Stimulated activated CD4-positive, alpha-beta T cell treated with anti-CD3 and anti-CD28 coated beads, Interleukin-1b, Interleukin-23, amount 100 ng/mL, for 24 hours (primary cell): ENCODE results near the gene SOX18.
A peak's percentile ranks its signal among the peaks of the same experiment; 100 is the strongest.

Experiments used
- DNase-seq, 4 experiments: peaks; one replicate each; pipeline ENCODE4 v3.0.0-alpha.2; 2020; ENCODE audit warnings: low read depth in 4 of 4, low spot score in 1 of 4

SOX18 gene

GRCh38 chr20:64069209-64069613, 19.8 kb upstream of the SOX18 start:
- no peak for DNase-seq

- DNase-seq = no peak
Observed at GRCh38 chr20:64068386-64069208, 19.2 kb upstream of the SOX18 start.

GRCh38 chr20:64067733-64068307, 18.4 kb upstream of the SOX18 start:
- no peak for DNase-seq

DNA sequence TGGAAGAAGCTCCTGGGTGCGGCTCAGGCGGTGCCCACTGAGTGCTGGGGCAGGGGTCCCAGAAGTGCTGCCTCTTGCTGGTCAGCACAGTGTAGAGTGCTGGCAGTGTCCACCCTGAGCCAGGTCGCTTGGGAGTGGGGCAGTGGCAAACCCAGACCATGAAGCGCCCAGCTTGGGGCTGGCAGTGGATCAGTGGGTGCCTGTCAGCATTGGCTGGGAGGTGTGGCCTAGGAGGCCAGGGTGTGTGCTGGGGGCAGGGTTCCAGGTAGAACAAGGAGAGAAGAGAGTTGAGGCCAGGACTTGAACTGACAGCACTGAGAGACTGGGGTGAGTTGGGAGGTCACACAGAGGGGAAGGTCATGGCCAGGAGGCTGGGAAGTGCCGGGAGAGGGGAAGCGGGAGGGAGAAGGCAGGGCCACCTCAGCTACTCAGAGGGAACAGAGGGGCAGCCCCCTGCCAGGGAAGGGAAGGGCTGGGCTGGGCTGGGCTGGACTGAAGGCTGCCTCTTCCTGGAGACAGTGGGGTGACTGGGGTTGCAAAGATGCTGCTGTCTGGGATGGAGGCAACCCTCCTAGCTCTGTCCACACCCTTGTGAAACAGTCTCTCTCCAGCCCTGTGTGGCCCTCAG, 17.7 kb upstream of the SOX18 start:
- DNase-seq = no peak

DNA sequence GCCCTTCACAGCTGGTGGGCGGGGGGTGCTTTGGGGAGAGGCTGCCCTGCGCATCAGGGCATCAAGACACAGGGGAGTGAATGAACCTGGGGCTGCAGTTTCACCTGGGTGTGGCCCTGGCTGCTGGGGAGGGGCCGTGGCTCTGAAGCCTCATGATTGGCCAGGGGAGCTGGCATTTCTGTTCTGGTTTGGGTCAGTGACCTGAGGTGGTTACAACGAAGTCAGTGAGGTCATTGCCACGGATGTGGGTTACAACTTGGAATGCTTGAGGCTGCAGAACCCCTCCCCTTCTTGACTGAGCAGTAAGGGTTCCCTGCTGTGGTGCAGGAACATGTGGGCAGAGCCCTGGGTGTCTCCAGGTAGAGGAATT, 16.5 kb upstream of the SOX18 start:
- no peak for DNase-seq

- no peak for DNase-seq
Observed at GRCh38 chr20:64065062-64065973, 15.9 kb upstream of the SOX18 start.

- DNase-seq = no peak
Observed at GRCh38 chr20:64064145-64064698, 14.8 kb upstream of the SOX18 start.

DNA sequence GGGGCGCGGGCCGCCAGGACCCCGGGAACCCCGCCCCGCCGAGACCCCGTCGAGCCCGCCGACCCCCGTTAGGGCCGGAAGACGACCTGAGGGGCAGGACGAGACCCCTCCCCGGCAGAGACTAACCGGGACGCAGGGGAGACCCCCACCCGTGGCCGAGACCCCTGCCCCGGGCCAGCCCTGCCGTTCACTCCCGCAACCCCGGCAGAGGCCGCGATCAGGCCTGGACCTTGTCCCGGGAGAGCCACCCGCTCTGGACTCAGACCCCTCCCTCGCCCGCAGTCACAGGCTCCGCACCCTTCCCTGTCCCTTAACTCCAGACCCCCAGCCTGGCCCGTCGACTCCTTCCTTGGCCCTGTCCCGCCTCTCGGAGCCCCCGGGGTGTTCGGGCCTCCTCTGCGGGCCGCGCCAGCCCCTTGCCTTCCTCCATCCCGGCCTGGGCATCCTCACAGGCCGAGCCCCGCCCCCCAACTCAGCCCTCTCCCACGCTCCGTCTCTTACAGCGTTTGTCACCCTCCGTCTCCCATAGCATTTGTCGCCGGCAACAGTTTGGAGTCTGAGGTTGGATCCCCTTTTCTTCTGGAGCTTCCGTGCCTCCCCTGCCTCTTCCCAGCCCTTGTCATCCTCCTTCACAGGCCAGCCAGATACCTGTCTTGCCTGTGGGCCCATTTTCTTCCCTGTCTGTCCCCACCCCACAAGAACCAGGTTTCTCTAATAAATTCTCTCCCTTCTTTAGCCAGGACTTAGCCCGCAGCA, 14.1 kb upstream of the SOX18 start:
- DNase-seq = no peak

DNA sequence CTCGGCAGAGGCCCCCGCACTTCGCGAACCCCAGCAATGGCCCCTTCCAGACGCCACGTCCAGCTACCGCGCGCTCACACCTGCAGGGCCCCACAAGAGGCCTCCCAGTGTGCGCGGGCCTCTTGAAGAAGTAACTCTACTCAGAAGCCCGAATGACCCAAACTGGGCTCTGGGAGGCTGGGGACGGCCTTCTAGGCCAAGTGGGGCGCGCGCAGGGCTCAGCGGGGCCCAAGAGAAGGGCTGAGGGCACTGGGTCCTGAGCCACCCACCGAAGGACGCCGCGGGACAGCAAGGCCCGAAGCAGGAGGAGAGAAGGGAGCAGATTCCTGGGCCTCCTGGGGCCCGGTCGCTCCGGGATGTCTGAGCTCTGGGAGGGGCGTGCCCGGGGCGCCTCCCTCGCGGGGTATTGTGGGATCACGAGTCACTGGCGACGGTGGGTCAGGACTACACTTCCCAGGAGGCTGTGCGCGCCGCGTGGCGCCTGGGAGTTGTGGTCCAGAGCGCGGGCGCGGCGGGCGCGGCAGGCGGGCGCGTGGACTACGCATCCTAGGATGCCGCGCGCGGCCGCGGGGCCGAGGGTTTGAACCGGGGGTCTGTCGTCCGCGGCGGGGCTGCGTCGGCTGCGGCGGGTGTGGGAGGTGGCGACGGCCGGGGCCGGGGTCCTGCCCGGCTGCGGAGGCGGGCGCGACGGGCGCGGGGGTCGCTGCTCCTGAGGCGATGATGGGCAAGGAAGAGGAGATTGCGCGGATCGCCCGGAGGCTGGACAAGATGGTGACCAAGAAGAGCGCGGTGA, 13.4 kb upstream of the SOX18 start, which contains the start of gene TCEA2:
Gene TCEA2, plus strand, starts transcription at position 603 of the 793 bp plus-strand sequence. Its CDS starts 115 bp downstream, at position 718.
- peak; percentile 85 to 95 (median 90) for DNase-seq

GRCh38 chr20:64062276-64062595, 12.8 kb upstream of the SOX18 start:
- DNase-seq = no peak

GRCh38 chr20:64058536-64058935, 9.1 kb upstream of the SOX18 start:
- DNase-seq = no peak

GRCh38 chr20:64057628-64058498, 8.4 kb upstream of the SOX18 start:
- DNase-seq = peak; percentile 70 to 82 (median 78)

GRCh38 chr20:64056889-64057627, 7.6 kb upstream of the SOX18 start:
- DNase-seq = no peak

DNA sequence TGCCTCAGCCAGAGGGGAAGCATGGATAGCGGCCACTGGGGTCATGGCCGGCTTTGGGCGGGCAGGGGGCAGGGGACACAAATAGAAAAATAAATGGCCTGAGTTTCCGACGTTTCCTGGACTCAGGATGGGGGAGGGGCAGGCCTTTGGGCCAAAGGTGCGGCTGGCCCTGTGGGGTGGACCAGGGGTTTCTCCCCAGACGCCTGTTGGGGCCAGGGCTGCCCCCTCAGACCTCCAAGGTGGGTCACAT, 7.1 kb upstream of the SOX18 start:
- no peak for DNase-seq

DNA sequence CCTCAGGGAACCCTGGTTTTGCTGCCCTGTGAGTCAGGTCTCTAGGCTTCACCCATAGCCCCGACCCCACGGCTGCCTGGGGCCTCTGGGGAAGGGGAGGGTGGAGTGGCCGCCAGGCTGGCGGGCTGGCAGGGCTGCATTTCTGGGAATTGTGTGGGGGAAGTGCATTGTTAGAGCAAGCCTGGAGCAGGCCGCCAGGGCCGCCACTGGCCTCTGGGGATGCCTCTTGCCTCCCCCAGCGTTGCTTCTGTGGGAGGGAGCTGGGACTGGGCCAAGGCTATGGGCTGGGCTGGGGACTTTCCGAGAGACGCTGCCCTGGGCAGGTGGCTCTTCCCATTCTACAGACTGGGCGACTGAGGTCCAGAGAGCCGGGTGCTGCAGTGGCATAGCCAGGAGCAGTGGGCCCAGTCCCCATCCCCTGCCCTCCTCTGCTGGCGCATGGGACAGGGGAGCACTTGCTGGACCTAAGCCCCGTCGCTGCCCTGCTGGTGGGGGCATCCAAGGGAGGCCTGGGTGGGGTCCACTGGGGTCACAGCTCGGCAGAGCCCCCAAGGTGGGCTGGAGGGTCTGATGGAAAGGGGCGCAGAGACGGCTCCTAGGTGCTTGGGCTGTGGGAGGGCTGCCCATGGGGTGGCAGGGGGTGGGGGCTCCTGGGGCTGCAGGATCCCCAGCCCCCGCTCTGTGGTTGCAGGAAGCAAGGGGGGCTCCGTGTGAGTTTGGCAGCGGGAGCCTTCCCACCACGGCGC, 6.6 kb upstream of the SOX18 start:
- DNase-seq = no peak

GRCh38 chr20:64055396-64055892, 6.0 kb upstream of the SOX18 start:
- DNase-seq = no peak
